ENCODE measurements around the gene MAP3K12. TPM values are rescaled to one million over a fixed set of nuclear protein-coding genes. Genes with fewer than 3 reads are reported as not detected.

MAP3K12 gene
- total and polyA plus RNA-seq, 2 of the 8 experiments (the other 6 are each of a cell fraction or from before 2014, with no cell fraction given) = 23.4 to 42.7 TPM

DNA sequence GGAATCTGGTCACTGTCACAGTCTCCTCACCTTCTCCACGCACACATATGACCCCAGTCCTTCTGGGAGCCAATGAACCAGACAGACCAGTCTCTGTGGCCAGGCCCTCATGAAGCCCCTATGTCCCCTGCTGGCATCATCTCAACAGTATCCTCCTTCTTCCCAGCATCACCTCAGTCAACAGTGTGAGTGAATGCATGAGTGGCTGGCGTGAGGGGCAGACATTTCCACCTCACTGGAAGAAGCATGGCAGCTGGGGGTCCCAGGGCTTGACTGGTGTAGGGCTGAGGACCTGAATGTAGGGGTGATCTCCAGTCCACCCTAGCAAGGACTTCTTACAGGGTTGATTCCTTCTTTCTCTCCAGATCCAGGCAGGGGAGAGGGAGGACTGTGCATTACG is 1.8 kb downstream of the MAP3K12 start:
- peaks cover 0 to 27% of the 10 kb centered on the region in 2 experiments; a peak in 2 of 4 replicates for H3K79me2 ChIP-seq (ENCODE audit: control insufficient read depth in 1 of 2, insufficient read depth in 2 of 2, low read length in 2 of 2)
- H3K36me3 ChIP-seq (ENCODE audit: control insufficient read depth in 2 of 4, insufficient read depth in 4 of 4, low read length in 3 of 4) = no peaks in the 10 kb centered on the region
- H3K27ac ChIP-seq (ENCODE audit: low read depth, low read length) = no peak overlapping the region
- no peaks in the 10 kb centered on the region for H4K20me1 ChIP-seq (replicated peaks in 1 of 2; ENCODE audit: control insufficient read depth in 1 of 2, insufficient read depth in 2 of 2, low read length in 2 of 2)
- peak overlapping the region; percentile 75; the same call in 1 of the 2 replicates for H2AK5ac ChIP-seq (ENCODE audit: low read depth, low read length)
- peaks cover 30% of the 10 kb centered on the region for H3K23me2 ChIP-seq (ENCODE audit: low read depth, low read length)
- peaks cover 16% of the 10 kb centered on the region for H3K79me1 ChIP-seq (ENCODE audit: low read depth, low read length)
- no peak overlapping the region for H3K14ac ChIP-seq (ENCODE audit: insufficient read length)
- CTCF ChIA-PET (ENCODE audit: partially characterized antibody) = interaction anchor here (1.1 to 5.5 kb wide), 6 partner anchors 11 to 176 kb away, joined by 3 to 41 read pairs (median 6); partner anchors contain the start of genes AAAS and SP7
- POLR2A ChIA-PET (ENCODE audit: partially characterized antibody) = interaction anchor here (1.0 to 67.0 kb wide), 6 partner anchors 10 to 176 kb away, joined by 3 to 3397 read pairs (median 28); partner anchors contain the start of genes AAAS, NPFF, PCBP2 and PRR13
- peak overlapping the region; percentile 45 for H4K91ac ChIP-seq (replicated peaks; ENCODE audit: insufficient read length, low read length)
- no peaks in the 10 kb centered on the region for H3K9me3 ChIP-seq (ENCODE audit: insufficient read depth in 2 of 2, low read depth in 1 of 2, low read length in 1 of 2)
- no peak overlapping the region for H3K18ac ChIP-seq (ENCODE audit: extremely low read depth, low read length)
- no peak overlapping the region for H4K5ac ChIP-seq (ENCODE audit: insufficient read length, low read depth, low read length)
- peaks cover 15 to 55% (median 27%) of the 10 kb centered on the region in 4 experiments for H3K4me1 ChIP-seq (replicated peaks in 1 of 4; ENCODE audit: control insufficient read depth in 3 of 4, insufficient read depth in 4 of 4, low read length in 3 of 4)
- H3K4me2 ChIP-seq (ENCODE audit: insufficient read depth in 1 of 2, low read depth in 2 of 2, low read length in 2 of 2) = peak overlapping the region; percentile 78 to 98; a peak in 2 of 4 replicates
- TF ChIP-seq CTBP2 (IDR thresholded peaks at IDR 0.05; ENCODE audit: borderline replicate concordance, insufficient read depth, insufficient read length, low read length) (no peak), RBBP5 (IDR thresholded peaks at IDR 0.05; ENCODE audit: borderline replicate concordance, low read depth, low read length) (no peak), SP4 (IDR thresholded peaks at IDR 0.05; ENCODE audit: low read length) (no peak), CEBPB (IDR thresholded peaks at IDR 0.05; ENCODE audit: low read depth, low read length) (no peak), SIX5 (IDR thresholded peaks at IDR 0.05; ENCODE audit: low read depth, low read length) (no peak), POLR2AphosphoS5 (IDR thresholded peaks at IDR 0.05; ENCODE audit: low read depth, low read length) (no peak), CHD2 (IDR thresholded peaks at IDR 0.05; ENCODE audit: low read length) (no peak), NANOG (IDR thresholded peaks at IDR 0.05; ENCODE audit: insufficient read depth, low read depth, low read length, poor library complexity, severe bottlenecking) (no peak)
- TF ChIP-seq, protein P1, sequence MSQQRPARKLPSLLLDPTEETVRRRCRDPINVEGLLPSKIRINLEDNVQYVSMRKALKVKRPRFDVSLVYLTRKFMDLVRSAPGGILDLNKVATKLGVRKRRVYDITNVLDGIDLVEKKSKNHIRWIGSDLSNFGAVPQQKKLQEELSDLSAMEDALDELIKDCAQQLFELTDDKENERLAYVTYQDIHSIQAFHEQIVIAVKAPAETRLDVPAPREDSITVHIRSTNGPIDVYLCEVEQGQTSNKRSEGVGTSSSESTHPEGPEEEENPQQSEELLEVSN (IDR thresholded peaks at IDR 0.05) = no peak
- H4K8ac ChIP-seq (ENCODE audit: extremely low read depth, insufficient read depth, low read length) = no peak overlapping the region
- H2BK120ac ChIP-seq (replicated peaks; ENCODE audit: low read depth, low read length) = no peak overlapping the region
- no peak overlapping the region for H3K4ac ChIP-seq (replicated peaks; ENCODE audit: insufficient read length, low read depth, low read length)
- 92% methylated on average over 3 of the region's 3 CpGs; no CpG with 5 or more reads in 1 of the 2 experiments for WGBS, 2 experiments (ENCODE audit: extremely low coverage in 1 of 2, insufficient coverage in 1 of 2, insufficient read length in 1 of 2, insufficient replicate concordance in 2 of 2, low coverage in 1 of 2, low lambda C conversion rate in 2 of 2, missing lambda C conversion rate in 1 of 2)
- H2AFZ ChIP-seq (ENCODE audit: low read length) = no peak overlapping the region
- no peaks in the 10 kb centered on the region for H3K27me3 ChIP-seq (replicated peaks in 1 of 4; ENCODE audit: control insufficient read depth in 3 of 4, extremely low read depth in 1 of 4, insufficient read depth in 3 of 4, low read length in 3 of 4)
- DNase-seq (ENCODE audit: low read depth in 1 of 2, low spot score in 2 of 2) (no peak), FAIRE-seq (no peak)
- H2BK20ac ChIP-seq (ENCODE audit: low read length) = peak overlapping the region; percentile 82
- H3K56ac ChIP-seq (replicated peaks; ENCODE audit: insufficient read length, low read depth, low read length) = no peak overlapping the region
- no peak overlapping the region for H3K23ac ChIP-seq (ENCODE audit: insufficient read length)
- no peak overlapping the region for H3K9ac ChIP-seq (replicated peaks in 1 of 4; ENCODE audit: extremely low read depth in 1 of 4, low read depth in 3 of 4, low read length in 3 of 4)
- H2BK5ac ChIP-seq (ENCODE audit: low read depth, low read length) = peak overlapping the region; percentile 95; the same call in 1 of the 2 replicates
- no peak overlapping the region for H3K4me3 ChIP-seq (ENCODE audit: extremely low read depth in 1 of 4, insufficient read depth in 2 of 4, low read depth in 3 of 4, low read length in 4 of 4)
- H2BK15ac ChIP-seq (ENCODE audit: low read length) = peak overlapping the region; percentile 76; the same call in 1 of the 2 replicates
- peak overlapping the region; percentile 93; the same call in 1 of the 2 replicates for H2BK12ac ChIP-seq (ENCODE audit: low read depth, low read length)
